HEK293 (cell line): ENCODE results near the gene HOXC5.

ENCODE experiments used
- CTCF ChIP-seq: fragments of 450-650 bp; formaldehyde crosslinking; IDR thresholded peaks from 2 replicates; pipeline ENCODE4 v1.5.1; 2016; ENCODE audit warnings: missing biosample characterization, missing genetic modification characterization
- OVOL3 ChIP-seq: fragments of 450-650 bp; formaldehyde crosslinking; IDR thresholded peaks from 2 replicates; pipeline ENCODE4 v1.5.1; 2016; ENCODE audit warnings: missing biosample characterization, missing genetic modification characterization
- REST ChIP-seq: fragments of 450-650 bp; formaldehyde crosslinking; IDR thresholded peaks from 2 replicates; pipeline ENCODE4 v1.5.1; 2016; ENCODE audit warnings: missing biosample characterization, missing genetic modification characterization
- YY1 ChIP-seq: fragments of 450-650 bp; formaldehyde crosslinking; IDR thresholded peaks from 2 replicates; pipeline ENCODE4 v1.5.1; 2018; ENCODE audit warnings: missing biosample characterization, missing genetic modification characterization
- ZNF112 ChIP-seq: fragments of 450-650 bp; formaldehyde crosslinking; IDR thresholded peaks from 2 replicates; pipeline ENCODE4 v1.5.0; 2017; ENCODE audit warnings: missing biosample characterization, missing genetic modification characterization
- ZNF211 ChIP-seq: fragments of 450-650 bp; formaldehyde crosslinking; IDR thresholded peaks from 2 replicates; pipeline ENCODE4 v1.5.1; 2016; ENCODE audit warnings: low read depth, missing biosample characterization, missing genetic modification characterization
- ZNF274 ChIP-seq, 2 experiments: fragments of 200-500 bp in 1 of 2; fragments of 450-650 bp in 1 of 2; sonication (Bioruptor generic) in 1 of 2; formaldehyde crosslinking in 1 of 2; IDR thresholded peaks; 2 replicates each; pipeline versions ENCODE4 v1.5.1 to v1.6.1; 2014 to 2016; ENCODE audit warnings: borderline replicate concordance in 1 of 2, inconsistent platforms in 1 of 2, low read length in 1 of 2, missing biosample characterization in 1 of 2, missing genetic modification characterization in 1 of 2
- ZNF558 ChIP-seq: fragments of 450-650 bp; formaldehyde crosslinking; IDR thresholded peaks from 2 replicates; pipeline ENCODE4 v1.5.1; 2016; ENCODE audit warnings: missing biosample characterization, missing genetic modification characterization
- ZNF777 ChIP-seq: fragments of 450-650 bp; formaldehyde crosslinking; IDR thresholded peaks from 2 replicates; pipeline ENCODE4 v1.5.1; 2017; ENCODE audit warnings: missing biosample characterization, missing genetic modification characterization, borderline replicate concordance
- TF ChIP-seq, protein P1 (sequence below): fragments of 450-650 bp; formaldehyde crosslinking; IDR thresholded peaks from 2 replicates; pipeline ENCODE4 v1.5.1; 2016; ENCODE audit warnings: missing biosample characterization, missing genetic modification characterization

DNA sequence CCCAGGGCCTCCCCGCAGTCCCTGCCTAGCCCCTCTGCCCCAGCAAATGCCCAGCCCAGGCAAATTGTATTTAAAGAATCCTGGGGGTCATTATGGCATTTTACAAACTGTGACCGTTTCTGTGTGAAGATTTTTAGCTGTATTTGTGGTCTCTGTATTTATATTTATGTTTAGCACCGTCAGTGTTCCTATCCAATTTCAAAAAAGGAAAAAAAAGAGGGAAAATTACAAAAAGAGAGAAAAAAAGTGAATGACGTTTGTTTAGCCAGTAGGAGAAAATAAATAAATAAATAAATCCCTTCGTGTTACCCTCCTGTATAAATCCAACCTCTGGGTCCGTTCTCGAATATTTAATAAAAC lies 2.4 kb upstream of the HOXC5 start:
- TF ChIP-seq ZNF112 (tag by site-specific recombination) (no peak), CTCF (tag by site-specific recombination) (no peak), ZNF777 (tag by site-specific recombination) (no peak), ZNF211 (tag by site-specific recombination) (no peak), ZNF558 (tag by site-specific recombination) (no peak), OVOL3 (tag by site-specific recombination) (no peak), ZNF274 (IDR thresholded peaks at IDR 0.05; ENCODE audit: low read length) (no peak), ZNF274 (tag by site-specific recombination; IDR thresholded peaks at IDR 0.05; ENCODE audit: borderline replicate concordance) (no peak), YY1 (no peak), REST (no peak)
- TF ChIP-seq, protein P1, sequence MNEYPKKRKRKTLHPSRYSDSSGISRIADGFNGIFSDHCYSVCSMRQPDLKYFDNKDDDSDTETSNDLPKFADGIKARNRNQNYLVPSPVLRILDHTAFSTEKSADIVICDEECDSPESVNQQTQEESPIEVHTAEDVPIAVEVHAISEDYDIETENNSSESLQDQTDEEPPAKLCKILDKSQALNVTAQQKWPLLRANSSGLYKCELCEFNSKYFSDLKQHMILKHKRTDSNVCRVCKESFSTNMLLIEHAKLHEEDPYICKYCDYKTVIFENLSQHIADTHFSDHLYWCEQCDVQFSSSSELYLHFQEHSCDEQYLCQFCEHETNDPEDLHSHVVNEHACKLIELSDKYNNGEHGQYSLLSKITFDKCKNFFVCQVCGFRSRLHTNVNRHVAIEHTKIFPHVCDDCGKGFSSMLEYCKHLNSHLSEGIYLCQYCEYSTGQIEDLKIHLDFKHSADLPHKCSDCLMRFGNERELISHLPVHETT (tag by site-specific recombination), result no peak
